HepG2 (cell line): ENCODE data around the gene TTC31. TPM values are rescaled to one million over a fixed set of nuclear protein-coding genes. Genes with fewer than 3 reads are reported as not detected.
A peak's percentile ranks its signal among the peaks of the same experiment; 100 is the strongest.

Source experiments
- ATAC-seq: fragments of 200-7000 bp; cut with Tn5 transposase; 3 replicates; pipeline ENCODE4 v1.9.1; 2020; ENCODE audit warnings: mild to moderate bottlenecking, moderate library complexity
- BruUV-seq: library from RNA; stranded (reverse); fragments of 400-500 nt; replicated peaks from 2 replicates; lab custom pipeline; 2021; lab: Mats Ljungman, UMichigan
- CTCF ChIA-PET: fragments of 300-600 bp; formaldehyde crosslinking; extraction: SDS; loops from one replicate; lab custom pipeline; 2021; ENCODE audit warnings: low total read pairs, inconsistent platforms, low intra/inter-chr PET ratio; lab: Yijun Ruan, JAX
- POLR2A ChIA-PET: fragments of 350-600 bp; sonication (Branson Sonifier 250); formaldehyde crosslinking; loops from one replicate; lab custom pipeline; 2020; ENCODE audit warnings: antibody characterized with exemption, inconsistent platforms; lab: Yijun Ruan, JAX
- DNase-seq: peaks from one replicate; pipeline ENCODE4 v3.0.0-alpha.2; 2015; ENCODE audit warnings: low spot score
- FAIRE-seq: peaks from 3 replicates; lab custom pipeline; 2011; peaks lifted over from hg19 to GRCh38; lab: Jason Lieb, UNC
- H2AFZ ChIP-seq: one replicate; pipeline ENCODE4 v1.6.1; 2011; ENCODE audit warnings: low read length, inconsistent platforms
- H3K27ac ChIP-seq: fragments of 300-600 bp; 3 replicates; pipeline ENCODE4 v1.8.0; 2011; ENCODE audit warnings: mixed run types, mild to moderate bottlenecking, mixed read lengths, low read length, inconsistent platforms; ENCODE audit not compliant: insufficient read depth; ENCODE audit errors: extremely low read length
- H3K27me3 ChIP-seq, 2 experiments: fragments of 200-600 bp in 1 of 2; 2 replicates in 1 of 2; 3 replicates in 1 of 2; pipeline versions ENCODE4 v1.6.0 to v1.8.0; 2011; ENCODE audit warnings: low read length in 2 of 2, mild to moderate bottlenecking in 2 of 2, moderate library complexity in 2 of 2, inconsistent platforms in 1 of 2; ENCODE audit not compliant: insufficient read depth in 2 of 2, control insufficient read depth in 1 of 2
- H3K36me3 ChIP-seq, 2 experiments: fragments of 200-600 bp in 1 of 2; replicated peaks in 1 of 2; 2 replicates in 1 of 2; 3 replicates in 1 of 2; pipeline versions ENCODE4 v1.5.1 to v1.8.0; 2011; ENCODE audit warnings: low read length in 2 of 2, inconsistent platforms in 1 of 2; ENCODE audit not compliant: insufficient read depth in 2 of 2, control insufficient read depth in 1 of 2
- H3K4me1 ChIP-seq: 2 replicates; pipeline ENCODE4 v1.5.1; 2012; ENCODE audit warnings: low read length, inconsistent platforms; ENCODE audit not compliant: insufficient read depth
- H3K4me2 ChIP-seq: 2 replicates; pipeline ENCODE4 v1.6.0; 2011; ENCODE audit warnings: low read depth, low read length, inconsistent platforms
- H3K4me3 ChIP-seq, 3 experiments: fragments of 200-600 bp in 1 of 3; sonication (generic), shearing (Covaris generic) in 1 of 3; replicated peaks in 1 of 3; 2 replicates each; pipeline ENCODE4 v1.5.1; 2011 to 2016; ENCODE audit warnings: low read length in 3 of 3, inconsistent platforms in 2 of 3, low read depth in 2 of 3, mild to moderate bottlenecking in 2 of 3, control low read depth in 1 of 3, mixed read lengths in 1 of 3; ENCODE audit not compliant: insufficient read depth in 1 of 3
- H3K79me2 ChIP-seq: one replicate; pipeline ENCODE4 v1.6.1; 2011; ENCODE audit warnings: low read length, inconsistent platforms; ENCODE audit not compliant: insufficient read depth
- H3K9ac ChIP-seq: 2 replicates; pipeline ENCODE4 v1.6.0; 2011; ENCODE audit warnings: mild to moderate bottlenecking, low read depth, low read length, inconsistent platforms; ENCODE audit not compliant: insufficient read depth
- H3K9me3 ChIP-seq: 2 replicates; pipeline ENCODE4 v1.5.1; 2012; ENCODE audit warnings: mild to moderate bottlenecking, low read length
- H4K20me1 ChIP-seq: 2 replicates; pipeline ENCODE4 v1.6.0; 2011; ENCODE audit warnings: inconsistent platforms, mild to moderate bottlenecking, low read length, moderate library complexity; ENCODE audit not compliant: insufficient read depth
- ARNTL ChIP-seq: sonication (generic); formaldehyde crosslinking; IDR thresholded peaks from 2 replicates; pipeline ENCODE4 v1.4.0; 2020; ENCODE audit warnings: mild to moderate bottlenecking, missing genetic modification reagents
- CEBPG ChIP-seq: IDR thresholded peaks from 2 replicates; pipeline ENCODE4 v1.6.1; 2016
- DNMT1 ChIP-seq: sonication (generic); formaldehyde crosslinking; IDR thresholded peaks from 2 replicates; pipeline ENCODE4 v1.5.1; 2020; ENCODE audit warnings: mild to moderate bottlenecking, missing genetic modification reagents
- EED ChIP-seq: sonication (generic); formaldehyde crosslinking; IDR thresholded peaks from 2 replicates; pipeline ENCODE4 v1.5.0; 2020; ENCODE audit warnings: mild to moderate bottlenecking, missing genetic modification reagents
- HIVEP1 ChIP-seq: sonication (generic); formaldehyde crosslinking; IDR thresholded peaks from 2 replicates; pipeline ENCODE4 v1.4.0; 2020; ENCODE audit warnings: mild to moderate bottlenecking, missing genetic modification reagents
- HOXA5 ChIP-seq: sonication (generic); formaldehyde crosslinking; IDR thresholded peaks from 2 replicates; pipeline ENCODE4 v1.4.0; 2020; ENCODE audit warnings: missing genetic modification reagents
- ISL2 ChIP-seq: sonication (generic); formaldehyde crosslinking; IDR thresholded peaks from 2 replicates; pipeline ENCODE4 v1.5.0; 2020; ENCODE audit warnings: missing genetic modification reagents
- MYNN ChIP-seq: sonication (generic); formaldehyde crosslinking; IDR thresholded peaks from 2 replicates; pipeline ENCODE4 v1.4.0; 2020; ENCODE audit warnings: mild to moderate bottlenecking, low read depth, missing genetic modification reagents
- NFIC ChIP-seq: IDR thresholded peaks from 2 replicates; pipeline ENCODE4 v1.6.1; 2012; ENCODE audit warnings: mild to moderate bottlenecking, low read length, inconsistent platforms
- RBFOX2 ChIP-seq: fragments of 200-400 bp; formaldehyde crosslinking; IDR thresholded peaks from 2 replicates; pipeline ENCODE4 v1.6.1; 2017; ENCODE audit warnings: low read depth, mild to moderate bottlenecking, low read length
- REPIN1 ChIP-seq: sonication (generic); formaldehyde crosslinking; IDR thresholded peaks from 2 replicates; pipeline ENCODE4 v1.8.0; 2022; ENCODE audit warnings: missing genetic modification reagents, low read depth, mild to moderate bottlenecking, borderline replicate concordance
- RXRA ChIP-seq: sonication (generic); formaldehyde crosslinking; IDR thresholded peaks from 2 replicates; pipeline ENCODE4 v1.5.1; 2020; ENCODE audit warnings: missing genetic modification reagents
- ZFX ChIP-seq: sonication (generic); formaldehyde crosslinking; IDR thresholded peaks from 2 replicates; pipeline ENCODE4 v1.4.0; 2020; ENCODE audit warnings: mild to moderate bottlenecking, low read depth, missing genetic modification reagents, moderate library complexity
- ZNF563 ChIP-seq: sonication (generic); formaldehyde crosslinking; IDR thresholded peaks from 2 replicates; pipeline ENCODE4 v1.8.0; 2022; ENCODE audit warnings: mild to moderate bottlenecking, moderate library complexity, missing genetic modification reagents
- ZNF768 ChIP-seq: sonication (generic); formaldehyde crosslinking; IDR thresholded peaks from 2 replicates; pipeline ENCODE4 v1.4.0; 2020; ENCODE audit warnings: missing genetic modification reagents
- WGBS: methylation state at CpG from one replicate; pipeline ENCODE4 v1.1.6; 2017; ENCODE audit warnings: low lambda C conversion rate; 5-methylcytosine and 5-hydroxymethylcytosine counted together
- in situ Hi-C: cut with HindIII; loops from 2 replicates; pipeline ENCODE4 v1.10.0; 2017; ENCODE audit warnings: low pct_unique_long_range_greater_than_20kb; ENCODE audit not compliant: extremely low pct_ligation_motif_present
- intact Hi-C: fragments of 100-400 bp; cut with micrococcal nuclease; formaldehyde crosslinking; loops from one replicate; pipeline ENCODE4 v1.10.0; 2022; ENCODE audit not compliant: unreplicated experiment
- polyA plus RNA-seq, 8 experiments: library from polyadenylated mRNA; depleted of rRNA in 3 of 8; stranded (reverse) in 7 of 8; unstranded in 1 of 8; fragments of >200 nt; fragmentation: Illumina TruSeq in 4 of 8; extraction: Trizol in 4 of 8; gene quantifications; 2 replicates each; pipeline versions ENCODE4 v1.2.1 to v1.2.3, GENCODE V29; 2011 to 2016; ENCODE audit warnings: low read depth in 4 of 8, missing spikeins in 1 of 8, mixed read lengths in 1 of 8; ENCODE audit not compliant: insufficient read depth in 1 of 8
- total RNA-seq, 5 experiments: library from RNA; depleted of rRNA; stranded (reverse); fragments of >200 nt; fragmentation: Illumina TruSeq; extraction: Trizol; gene quantifications; 2 replicates each; pipeline ENCODE4 v1.2.3, GENCODE V29; 2016; ENCODE audit warnings: low read depth in 1 of 5
- TF ChIP-seq, protein P1 (sequence below): sonication (generic); formaldehyde crosslinking; IDR thresholded peaks from 2 replicates; pipeline ENCODE4 v1.4.0; 2020; ENCODE audit warnings: mild to moderate bottlenecking, missing genetic modification reagents
- TF ChIP-seq, protein P2 (sequence below): sonication (generic); formaldehyde crosslinking; IDR thresholded peaks from 2 replicates; pipeline ENCODE4 v1.4.0; 2020; ENCODE audit warnings: mild to moderate bottlenecking, missing genetic modification reagents

Gene TTC31
- total and polyA plus RNA-seq, 2 of the 13 experiments (the other 11 are each of a cell fraction or from before 2014, with no cell fraction given): 28.3 to 39.5 TPM

DNA sequence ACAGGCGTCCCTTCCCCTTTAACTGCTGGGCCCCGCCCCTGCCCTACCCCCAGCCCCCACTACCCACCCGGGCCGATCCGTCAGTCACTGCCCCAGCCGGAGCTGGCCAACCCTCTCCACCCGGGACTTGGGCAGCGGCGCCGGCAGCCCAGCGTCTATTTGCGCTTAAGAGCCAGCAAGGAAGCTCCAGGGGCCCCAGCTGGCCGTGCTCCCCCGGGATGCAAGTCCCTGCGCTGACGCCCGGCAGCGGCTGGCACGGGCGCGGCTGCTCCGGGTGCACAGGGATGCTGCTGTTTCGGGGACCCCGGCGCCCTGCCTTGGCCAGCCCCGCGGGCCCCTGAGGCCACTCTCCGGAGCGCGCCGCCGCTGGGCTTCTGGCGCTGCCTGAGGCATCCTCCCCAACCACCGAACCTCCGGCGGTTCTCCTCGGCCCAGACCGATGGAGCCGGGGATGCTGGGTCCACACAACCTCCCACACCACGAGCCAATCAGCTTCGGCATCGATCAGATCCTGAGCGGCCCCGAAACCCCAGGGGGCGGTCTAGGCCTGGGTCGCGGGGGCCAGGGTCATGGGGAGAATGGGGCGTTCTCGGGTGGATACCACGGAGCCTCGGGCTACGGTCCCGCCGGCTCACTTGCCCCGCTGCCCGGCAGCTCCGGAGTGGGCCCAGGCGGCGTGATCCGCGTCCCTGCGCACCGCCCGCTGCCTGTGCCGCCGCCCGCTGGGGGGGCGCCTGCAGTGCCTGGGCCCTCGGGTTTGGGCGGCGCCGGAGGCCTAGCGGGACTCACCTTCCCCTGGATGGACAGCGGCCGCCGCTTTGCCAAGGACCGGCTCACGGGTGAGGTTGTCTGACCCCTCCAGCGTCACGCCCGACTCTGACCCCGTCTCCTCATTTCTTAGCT is 31.7 kb downstream of the TTC31 start, which contains the start of gene TLX2:
TSS of gene TLX2 (plus strand) at position 83 of the 903 bp plus-strand sequence. CDS start at position 440, 357 bp downstream.
- DNase-seq: no peak
- Histone ChIP-seq H3K9ac (peak within 1 kb of the TSS; percentile 68), H3K4me3 (peak within 1 kb of the TSS; percentile 43 to 63 (median 62); a peak in 5 of 6 replicates), H3K27ac (peak within 1 kb of the TSS; percentile 27), H2AFZ (no peak within 1 kb of the TSS), H3K27me3 (no peaks in the 10 kb centered on the region), H3K4me2 (peak within 1 kb of the TSS; percentile 75), H4K20me1 (no peaks in the 10 kb centered on the region), H3K9me3 (no peaks in the 10 kb centered on the region), H3K36me3 (peaks cover 11 to 12% of the 10 kb centered on the region in 2 experiments; a peak in 4 of 5 replicates), H3K79me2 (no peaks in the 10 kb centered on the region), H3K4me1 (peaks cover 45% of the 10 kb centered on the region)
- 95% methylated on average over 59 of the region's 82 CpGs for WGBS
- intact Hi-C loops (no loop called here), in situ Hi-C loops (no loop called here)
- no TSS peak for BruUV-seq
- no peak for FAIRE-seq
- CTCF ChIA-PET: no interaction called here
- POLR2A ChIA-PET: interaction anchor here (2.1 to 2.4 kb wide), 2 partner anchors 11 to 15 kb away, joined by 6 to 13 read pairs; partner anchors contain the start of genes AUP1 and HTRA2
- no peak for ATAC-seq
- TF ChIP-seq MYNN: no peak
- TF ChIP-seq, protein P1, sequence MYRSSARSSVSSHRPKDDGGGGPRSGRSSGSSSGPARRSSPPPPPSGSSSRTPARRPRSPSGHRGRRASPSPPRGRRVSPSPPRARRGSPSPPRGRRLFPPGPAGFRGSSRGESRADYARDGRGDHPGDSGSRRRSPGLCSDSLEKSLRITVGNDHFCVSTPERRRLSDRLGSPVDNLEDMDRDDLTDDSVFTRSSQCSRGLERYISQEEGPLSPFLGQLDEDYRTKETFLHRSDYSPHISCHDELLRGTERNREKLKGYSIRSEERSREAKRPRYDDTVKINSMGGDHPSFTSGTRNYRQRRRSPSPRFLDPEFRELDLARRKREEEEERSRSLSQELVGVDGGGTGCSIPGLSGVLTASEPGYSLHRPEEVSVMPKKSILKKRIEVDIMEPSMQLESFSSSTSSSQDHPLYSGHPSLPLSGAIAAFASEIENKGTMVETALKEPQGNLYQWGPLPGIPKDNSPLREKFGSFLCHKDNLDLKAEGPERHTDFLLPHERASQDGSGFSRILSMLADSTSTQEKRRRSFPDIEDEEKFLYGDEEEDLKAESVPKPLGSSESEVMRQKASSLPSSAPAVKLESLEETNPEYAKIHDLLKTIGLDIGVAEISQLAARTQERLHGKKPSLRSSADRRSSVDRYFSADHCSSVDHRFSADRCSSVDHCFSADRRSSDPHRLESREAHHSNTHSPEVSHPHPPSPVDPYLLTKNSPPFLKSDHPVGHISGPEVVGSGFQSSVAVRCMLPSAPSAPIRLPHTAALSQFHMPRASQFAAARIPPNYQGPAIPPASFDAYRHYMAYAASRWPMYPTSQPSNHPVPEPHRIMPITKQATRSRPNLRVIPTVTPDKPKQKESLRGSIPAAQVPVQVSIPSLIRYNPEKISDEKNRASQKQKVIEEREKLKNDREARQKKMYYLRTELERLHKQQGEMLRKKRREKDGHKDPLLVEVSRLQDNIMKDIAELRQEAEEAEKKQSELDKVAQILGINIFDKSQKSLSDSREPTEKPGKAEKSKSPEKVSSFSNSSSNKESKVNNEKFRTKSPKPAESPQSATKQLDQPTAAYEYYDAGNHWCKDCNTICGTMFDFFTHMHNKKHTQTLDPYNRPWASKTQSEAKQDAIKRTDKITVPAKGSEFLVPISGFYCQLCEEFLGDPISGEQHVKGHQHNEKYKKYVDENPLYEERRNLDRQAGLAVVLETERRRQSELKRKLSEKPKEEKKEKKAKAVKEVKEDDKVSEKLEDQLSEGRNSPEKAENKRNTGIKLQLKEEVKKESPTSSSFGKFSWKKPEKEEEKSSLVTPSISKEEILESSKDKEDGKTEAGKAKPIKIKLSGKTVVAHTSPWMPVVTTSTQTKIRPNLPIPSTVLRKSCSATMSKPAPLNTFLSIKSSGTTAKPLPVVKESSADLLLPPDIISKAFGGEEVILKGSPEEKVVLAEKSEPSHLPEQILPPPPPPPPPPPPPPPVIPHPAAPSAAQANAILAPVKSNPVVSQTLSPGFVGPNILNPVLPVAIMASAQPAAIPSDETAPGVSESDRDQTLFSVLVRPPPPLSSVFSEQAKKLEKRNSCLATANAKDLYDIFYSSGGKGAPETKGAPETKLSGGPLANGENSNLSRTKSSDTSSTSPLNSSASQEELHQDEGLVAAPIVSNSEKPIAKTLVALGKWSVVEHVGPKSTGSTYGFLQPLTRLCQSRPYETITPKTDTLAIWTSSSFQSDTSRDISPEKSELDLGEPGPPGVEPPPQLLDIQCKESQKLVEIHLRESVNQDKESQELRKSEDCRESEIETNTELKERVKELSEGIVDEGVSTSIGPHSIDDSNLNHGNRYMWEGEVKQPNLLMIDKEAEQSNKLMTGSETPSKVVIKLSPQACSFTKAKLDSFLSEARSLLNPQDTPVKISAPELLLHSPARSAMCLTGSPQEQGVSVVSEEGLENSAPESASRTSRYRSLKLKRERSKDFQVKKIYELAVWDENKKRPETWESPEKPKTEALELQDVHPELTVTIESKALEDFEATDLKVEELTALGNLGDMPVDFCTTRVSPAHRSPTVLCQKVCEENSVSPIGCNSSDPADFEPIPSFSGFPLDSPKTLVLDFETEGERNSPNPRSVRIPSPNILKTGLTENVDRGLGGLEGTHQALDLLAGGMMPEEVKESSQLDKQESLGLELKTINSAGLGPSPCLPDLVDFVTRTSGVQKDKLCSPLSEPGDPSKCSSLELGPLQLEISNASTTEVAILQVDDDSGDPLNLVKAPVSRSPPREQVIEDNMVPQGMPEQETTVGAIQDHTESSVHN: no peak
- no peak for TF ChIP-seq REPIN1
- TF ChIP-seq RXRA (CRISPR knock-in tag): no peak
- no peak for TF ChIP-seq EED
- TF ChIP-seq NFIC: no peak
- peak; percentile 46 for TF ChIP-seq RBFOX2
- TF ChIP-seq HIVEP1 (CRISPR knock-in tag): no peak
- no peak for TF ChIP-seq ARNTL (CRISPR knock-in tag)
- TF ChIP-seq ZNF563 (CRISPR knock-in tag): no peak
- no peak for TF ChIP-seq ISL2 (CRISPR knock-in tag)
- TF ChIP-seq DNMT1 (CRISPR knock-in tag): no peak
- TF ChIP-seq, protein P2, sequence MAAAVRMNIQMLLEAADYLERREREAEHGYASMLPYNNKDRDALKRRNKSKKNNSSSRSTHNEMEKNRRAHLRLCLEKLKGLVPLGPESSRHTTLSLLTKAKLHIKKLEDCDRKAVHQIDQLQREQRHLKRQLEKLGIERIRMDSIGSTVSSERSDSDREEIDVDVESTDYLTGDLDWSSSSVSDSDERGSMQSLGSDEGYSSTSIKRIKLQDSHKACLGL: no peak
- TF ChIP-seq ZNF768 (CRISPR knock-in tag): peak; percentile 9; the same call in 1 of the 2 replicates
- TF ChIP-seq HOXA5 (CRISPR knock-in tag): no peak
- TF ChIP-seq ZFX: peak; percentile 19; the same call in 1 of the 2 replicates
- TF ChIP-seq CEBPG (CRISPR knock-in tag): no peak
